Middle frontal gyrus (tissue), 1 donor: ENCODE data around the gene GIPC2.
"Not testable (repeated sequence)": the region's sequence is repeated elsewhere in the genome, so short reads cannot be mapped to it uniquely, and the experiment has no call there.

Experiments
- DNase-seq: peaks from one replicate; pipeline ENCODE4 v3.0.0-alpha.2; 2015; ENCODE audit warnings: low spot score; ENCODE audit errors: extremely low spot score

Gene GIPC2

DNA sequence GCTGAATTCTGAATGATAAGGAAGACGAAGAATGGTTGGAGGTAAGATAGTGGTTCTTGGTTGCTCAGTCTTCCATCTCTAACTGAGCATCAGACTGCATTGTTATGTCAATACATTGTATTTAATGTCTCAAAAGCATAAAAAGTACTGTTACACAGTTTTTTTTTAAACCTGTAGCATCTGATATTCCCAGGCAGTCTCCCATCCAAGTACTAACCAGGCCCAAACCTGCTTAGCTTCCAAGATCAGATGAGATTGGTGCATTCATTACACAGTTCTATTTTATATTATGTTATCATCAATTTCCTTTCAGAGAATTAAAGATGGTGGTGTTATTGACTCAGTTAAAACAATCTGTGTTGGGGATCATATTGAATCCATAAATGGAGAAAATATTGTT lies 48.9 kb downstream of the GIPC2 start:
- DNase-seq = no peak

DNA sequence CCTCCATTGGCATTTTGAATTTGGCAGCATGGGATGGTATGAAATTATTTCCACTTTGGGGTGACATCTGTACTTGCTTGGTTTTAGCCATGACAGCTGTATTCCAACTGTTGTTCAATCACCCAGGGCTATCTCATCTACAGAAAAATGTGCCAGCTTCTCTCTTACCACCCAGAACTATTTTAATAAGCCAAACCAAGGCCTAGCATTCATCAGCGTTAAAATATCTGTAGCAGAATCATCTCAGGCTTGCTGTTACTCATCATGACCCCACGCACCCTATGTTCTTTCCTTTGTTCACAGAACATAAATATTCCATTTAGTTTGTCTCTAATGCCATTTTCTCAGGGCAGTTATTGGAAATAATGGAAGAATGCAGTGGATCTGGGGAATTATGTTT lies 49.8 kb downstream of the GIPC2 start:
- DNase-seq = no peak

DNA sequence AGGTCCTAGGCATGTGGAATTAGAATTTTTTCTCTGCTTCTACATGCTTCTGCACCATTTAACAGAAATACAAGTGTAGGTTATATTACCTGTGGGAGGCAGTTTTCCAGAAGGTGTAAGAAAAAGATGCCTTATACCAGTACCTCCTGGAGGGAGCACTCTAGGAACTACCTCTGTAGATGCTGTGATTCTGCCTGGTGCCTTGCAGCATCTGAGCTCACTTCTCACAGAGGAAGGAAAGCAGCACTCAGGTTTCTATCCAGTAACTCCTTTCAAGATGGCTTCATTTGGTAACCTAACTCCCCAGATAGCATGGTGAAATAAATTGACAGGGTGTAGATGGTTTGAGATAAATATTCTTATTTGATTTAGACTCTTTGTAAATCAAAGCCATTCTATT lies 50.3 kb downstream of the GIPC2 start:
- no peak for DNase-seq

DNA sequence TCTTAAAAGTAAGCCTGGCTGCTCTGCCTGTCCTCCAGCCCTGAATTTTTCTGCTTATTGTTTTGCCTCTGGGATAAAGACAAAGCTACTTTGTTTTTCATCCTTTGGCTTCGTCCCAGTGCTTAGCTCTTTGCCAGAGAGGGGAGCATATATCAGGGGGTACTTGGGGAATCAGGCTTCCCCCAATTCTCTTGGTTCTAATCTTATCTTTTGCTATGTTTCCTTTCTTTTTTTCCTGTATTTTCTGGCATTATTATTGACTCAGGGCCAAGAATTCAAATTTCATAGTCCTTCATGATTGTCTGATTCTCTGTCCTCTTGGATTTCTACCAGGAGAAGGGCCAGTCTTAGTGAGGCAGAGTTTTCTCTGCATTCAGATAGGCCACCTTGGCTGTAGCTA lies 51.2 kb downstream of the GIPC2 start:
- peak; percentile 27 for DNase-seq

DNA sequence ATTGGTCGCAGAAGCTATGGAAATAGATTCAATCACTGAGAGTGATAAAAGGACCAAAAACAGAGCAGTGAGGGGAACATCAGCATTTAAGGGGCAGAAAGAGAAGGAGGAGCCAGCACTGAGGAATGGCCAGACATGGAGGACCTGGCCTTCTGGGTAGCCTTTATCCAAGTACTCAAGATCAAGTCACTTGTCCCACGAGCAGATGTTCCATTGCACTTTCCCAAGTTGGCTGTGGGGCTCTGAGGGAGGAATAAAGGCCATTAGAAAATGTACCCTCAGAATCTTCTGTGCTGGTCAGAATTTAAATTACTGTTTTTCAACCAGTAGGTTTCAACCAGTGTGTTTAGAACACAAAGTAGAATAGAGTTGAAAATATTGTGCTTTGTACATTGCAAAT lies 55.3 kb downstream of the GIPC2 start:
- DNase-seq = no peak

DNA sequence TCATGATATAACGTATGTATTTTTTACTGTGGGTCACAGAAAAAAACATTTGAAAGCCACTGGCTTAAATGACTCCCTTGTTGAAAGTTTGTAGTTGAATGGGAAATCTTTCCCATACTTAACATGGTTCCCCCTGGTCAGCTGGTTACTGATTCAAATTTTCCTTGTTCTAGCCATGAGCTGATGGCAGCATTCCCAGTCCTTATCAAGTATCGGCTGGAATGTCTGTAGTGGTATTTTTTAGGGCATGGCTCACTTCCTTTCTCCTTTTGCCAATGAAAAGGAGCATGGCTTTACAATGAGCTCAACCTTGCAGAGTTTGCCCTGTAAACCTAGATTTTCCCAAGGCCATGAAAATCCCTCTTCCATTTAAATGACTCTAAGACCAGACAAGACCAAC lies 55.7 kb downstream of the GIPC2 start:
- DNase-seq = no peak

DNA sequence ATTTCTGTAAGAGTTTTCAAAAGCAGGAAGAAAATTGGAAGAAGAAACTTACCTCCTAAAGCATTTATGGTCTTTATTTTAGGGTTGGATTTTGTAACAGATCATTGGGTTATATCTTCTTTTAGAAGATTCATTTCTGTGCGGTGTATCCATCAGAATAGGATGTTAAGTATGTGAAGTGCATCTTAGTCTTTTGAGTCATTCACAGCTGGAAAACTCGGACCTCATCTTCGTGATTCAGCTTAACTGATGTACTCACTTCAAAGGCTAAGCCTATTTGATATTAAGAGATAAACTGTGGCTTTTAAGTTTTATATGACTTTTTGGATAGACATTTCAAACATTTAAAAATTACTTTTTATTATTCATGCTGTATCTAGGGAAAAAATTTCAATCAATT lies 56.3 kb downstream of the GIPC2 start:
- DNase-seq = no peak

DNA sequence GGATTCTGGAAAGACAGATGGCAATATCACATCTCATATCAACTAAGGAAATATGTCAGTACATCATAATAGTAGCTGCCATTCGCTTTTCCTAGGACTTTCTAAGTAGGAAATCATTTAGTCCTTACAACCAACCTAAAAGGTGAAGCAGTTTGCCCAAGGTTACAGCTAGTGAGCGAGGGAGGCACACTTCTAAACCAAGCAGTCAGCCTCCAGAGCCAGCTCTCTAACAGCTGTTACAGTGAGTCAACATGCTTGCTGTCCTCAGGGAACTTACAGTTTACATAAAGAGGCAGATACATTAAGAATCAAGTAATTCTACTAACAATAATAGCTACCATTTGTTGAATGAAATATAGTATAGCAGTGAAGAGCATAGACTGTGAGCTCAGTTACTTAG lies 57.1 kb downstream of the GIPC2 start:
- DNase-seq = no peak

DNA sequence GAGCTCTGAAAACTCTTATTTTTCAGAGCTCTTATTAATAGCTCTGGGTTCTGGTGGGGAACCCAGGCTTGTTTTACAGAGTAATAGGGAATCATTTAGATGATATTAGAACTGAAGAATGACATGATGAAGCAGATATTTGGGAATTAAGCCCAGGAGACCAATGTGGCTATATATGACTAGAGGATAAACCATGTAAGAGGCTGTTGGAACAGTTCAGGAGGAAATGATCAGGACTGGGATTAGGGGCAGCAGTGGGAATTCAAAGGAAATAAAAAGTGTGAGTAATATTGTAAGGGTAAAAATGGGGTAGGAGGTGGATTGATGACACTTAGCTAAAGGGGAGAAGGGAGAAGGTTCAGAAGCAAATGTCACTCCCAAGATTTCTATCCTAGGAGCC lies 58.6 kb downstream of the GIPC2 start:
- DNase-seq = no peak

DNA sequence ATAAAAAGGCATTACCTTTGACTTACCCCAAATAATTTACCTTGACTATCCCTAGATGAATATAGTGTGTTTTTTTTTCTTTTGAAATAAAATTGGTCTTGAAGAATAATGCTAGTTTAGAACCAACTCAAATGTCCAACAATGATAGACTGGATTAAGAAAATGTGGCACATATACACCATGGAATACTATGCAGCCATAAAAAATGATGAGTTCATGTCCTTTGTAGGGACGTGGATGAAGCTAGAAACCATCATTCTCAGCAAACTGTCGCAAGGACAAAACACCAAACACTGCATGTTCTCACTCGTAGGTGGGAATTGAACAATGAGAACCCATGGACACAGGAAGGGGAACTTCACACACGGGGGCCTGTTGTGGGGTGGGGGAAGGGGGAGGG lies 63.9 kb downstream of the GIPC2 start:
- DNase-seq = not testable (repeated sequence)

DNA sequence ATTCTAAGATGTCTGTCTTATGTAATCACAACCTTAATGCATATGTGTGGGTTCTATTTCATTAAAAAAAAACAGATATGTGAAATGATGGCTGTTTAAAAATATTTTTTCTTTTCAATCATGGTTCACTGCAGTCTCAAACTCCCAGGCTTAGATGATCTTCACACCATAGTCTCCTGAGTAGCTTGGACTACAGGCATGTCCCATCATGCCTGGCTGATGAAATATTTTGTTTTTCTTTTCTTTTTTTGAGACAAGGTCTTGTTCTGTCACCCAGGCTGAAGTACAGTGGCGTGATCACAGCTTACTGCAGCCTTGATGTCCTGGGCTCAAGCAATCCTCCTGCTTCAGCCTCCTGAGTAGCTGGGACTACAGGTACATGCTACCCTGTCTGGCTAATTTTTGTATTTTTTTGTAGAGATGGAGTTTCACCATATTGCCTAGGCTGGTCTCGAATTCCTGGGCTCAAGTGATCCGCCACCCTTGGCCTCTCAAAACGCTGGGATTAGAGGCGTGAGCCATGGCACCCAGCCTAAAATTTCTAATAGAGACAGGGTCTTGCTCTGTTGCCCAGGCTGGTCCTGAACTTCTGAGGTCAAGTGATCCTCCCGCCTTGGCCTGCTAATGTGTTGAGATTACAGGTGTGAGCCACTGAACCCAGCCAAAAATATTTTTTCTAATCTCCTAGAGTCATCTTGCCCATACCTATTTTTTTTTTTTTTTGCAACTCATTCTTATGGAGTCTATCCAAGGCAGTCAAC lies 67.6 kb downstream of the GIPC2 start:
- DNase-seq = no peak

DNA sequence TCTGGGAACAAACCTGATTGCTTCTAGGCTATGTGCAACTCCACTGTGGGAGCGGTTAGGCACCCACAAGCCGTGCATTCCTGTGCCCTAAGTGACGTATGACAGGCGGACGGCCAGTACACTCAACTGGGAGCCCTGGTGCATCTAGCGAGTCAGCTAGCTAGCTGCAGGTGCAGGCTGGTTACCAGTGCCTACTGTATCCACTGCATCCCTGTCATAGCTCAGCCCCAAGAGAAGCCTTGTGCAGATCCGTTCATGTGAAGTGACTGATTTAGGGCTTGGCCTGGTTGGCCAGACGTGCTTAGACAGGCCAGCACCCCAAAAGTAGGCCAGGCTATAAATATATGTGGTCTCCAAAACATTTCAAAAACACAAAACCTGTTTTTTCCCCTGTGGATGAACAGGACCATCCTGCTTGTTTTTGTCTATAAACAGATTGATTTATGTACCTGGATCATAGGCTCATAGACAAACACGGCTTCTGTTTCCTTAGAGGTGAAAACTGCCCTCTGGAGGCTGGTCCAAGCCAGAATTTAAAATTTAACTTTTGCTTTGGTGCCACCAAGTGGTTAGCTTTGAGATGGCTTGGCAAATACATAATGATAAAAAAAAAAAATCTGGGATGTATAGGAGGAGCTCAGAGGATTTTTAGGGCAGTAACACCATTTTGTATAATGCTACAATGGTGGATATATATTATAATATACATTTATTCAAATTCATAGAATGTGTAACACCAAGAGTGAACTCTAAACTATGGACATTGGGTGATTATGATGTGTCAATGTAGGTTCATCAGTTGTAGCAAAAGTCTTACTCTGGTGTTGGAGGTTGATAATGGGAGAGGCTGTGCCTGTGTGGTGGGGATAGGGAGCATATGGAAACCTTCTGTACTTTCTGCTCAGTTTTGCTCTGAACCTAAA lies 68.5 kb downstream of the GIPC2 start:
- peak; percentile 71 for DNase-seq

DNA sequence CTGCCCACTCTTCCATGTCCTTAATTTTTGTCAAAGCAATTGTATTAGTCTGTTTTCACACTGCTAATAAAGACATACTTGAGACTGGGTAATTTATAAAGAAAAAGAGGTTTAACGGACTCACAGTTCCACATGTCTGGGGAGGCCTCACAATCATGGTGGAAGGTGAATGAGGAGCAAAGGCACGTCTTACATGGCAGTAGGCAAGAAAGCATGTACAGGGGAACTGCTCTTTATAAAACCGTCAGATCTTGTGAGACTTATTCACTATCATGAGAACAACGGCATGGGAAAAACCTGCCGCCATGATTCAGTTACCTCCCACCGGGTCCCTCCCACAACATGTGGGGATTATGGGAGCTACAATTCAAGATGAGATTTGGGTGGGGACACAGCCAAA lies 74.7 kb downstream of the GIPC2 start:
- DNase-seq = not testable (repeated sequence)

DNA sequence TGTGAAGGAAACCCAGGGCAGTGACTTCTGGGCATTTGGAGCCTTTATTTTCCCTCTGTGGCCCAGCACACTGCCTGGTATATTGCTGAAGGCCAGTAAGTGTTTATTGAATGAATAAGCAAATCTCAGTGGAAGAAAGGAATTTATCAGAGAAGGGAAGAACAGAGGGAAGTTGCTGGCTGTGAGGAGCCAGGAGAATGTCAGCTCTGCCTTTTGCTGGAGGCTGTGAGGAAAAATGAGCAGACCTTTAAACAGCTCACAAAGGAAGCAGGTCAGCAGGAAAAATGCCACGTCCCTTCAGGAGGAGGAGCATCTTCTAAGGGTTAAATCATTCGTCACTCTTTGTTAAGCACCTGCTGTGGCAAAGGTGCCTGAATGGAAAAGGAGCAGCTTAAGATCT lies 75.9 kb downstream of the GIPC2 start:
- DNase-seq = no peak

DNA sequence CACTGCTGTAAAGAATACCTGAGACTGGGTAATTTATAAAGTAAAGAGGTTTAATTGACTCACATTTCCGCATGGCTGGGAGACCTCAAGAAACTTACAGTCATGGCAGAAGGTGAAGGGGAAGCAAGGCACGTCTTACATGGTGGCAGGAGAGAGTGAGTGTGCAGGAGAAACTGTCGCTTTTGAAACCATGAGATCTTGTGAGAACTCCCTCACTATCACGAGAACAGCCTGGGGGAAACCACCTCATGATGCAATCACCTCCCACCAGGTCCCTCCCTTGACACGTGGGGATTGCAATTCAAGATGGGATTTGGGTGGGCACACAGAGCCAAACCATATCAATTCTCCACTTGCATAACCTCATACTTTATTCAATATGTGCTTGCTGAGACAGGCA lies 76.6 kb downstream of the GIPC2 start:
- DNase-seq = no peak

DNA sequence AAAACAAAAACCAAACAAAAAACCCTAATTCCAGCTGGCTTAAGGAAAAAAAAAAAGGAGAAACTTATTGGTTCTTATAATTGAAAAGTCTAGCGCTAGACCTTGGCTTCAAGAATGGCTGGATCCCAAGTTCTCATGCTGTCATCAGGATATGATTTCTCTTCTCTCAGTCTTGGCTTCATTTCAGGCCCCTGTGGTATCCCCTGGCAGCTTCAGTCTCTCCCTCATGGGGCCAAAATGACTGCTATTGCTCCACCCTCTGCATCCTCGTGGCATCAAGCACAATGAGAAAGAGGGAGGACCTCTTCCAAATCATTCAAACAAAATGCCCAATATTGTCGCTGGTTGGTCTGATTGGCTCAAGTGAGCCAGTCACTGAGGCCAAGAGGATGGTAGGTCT lies 80.7 kb downstream of the GIPC2 start:
- DNase-seq = no peak

DNA sequence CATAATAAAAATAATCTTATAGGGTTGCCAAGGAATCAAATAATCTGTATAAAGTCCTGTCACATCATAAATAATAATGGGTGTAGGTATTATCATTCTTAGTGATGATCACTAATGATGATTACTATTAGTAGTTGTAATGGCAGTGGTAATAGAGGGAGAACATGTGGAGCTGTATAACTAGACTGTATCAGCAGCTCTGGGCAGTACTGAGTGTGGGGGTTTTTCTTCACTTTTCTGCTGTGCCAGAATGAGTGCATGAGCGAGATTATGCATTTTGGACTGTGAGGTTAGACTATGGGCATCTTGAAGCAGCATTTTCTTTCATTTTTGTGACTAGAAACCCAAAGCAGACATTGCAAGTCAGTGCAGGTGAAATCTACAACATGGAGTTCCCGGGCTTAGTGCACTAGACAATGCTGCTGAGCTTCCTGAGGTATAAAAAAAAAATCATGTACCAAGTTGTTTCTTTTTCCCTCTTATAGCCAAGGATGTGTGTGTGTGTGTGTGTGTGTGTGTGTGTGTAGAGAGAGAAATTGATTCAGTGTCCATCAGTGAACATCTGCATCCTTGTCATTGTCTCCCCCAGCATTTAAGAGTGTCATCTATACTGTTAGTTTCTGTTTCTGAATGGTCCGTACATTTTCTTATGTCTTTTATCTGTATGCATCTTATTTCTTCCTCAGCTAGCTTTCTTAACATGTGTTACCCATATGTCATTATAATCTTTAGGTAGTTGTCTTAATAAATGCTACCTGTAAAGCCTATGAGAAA lies 86.6 kb downstream of the GIPC2 start:
- no peak for DNase-seq

DNA sequence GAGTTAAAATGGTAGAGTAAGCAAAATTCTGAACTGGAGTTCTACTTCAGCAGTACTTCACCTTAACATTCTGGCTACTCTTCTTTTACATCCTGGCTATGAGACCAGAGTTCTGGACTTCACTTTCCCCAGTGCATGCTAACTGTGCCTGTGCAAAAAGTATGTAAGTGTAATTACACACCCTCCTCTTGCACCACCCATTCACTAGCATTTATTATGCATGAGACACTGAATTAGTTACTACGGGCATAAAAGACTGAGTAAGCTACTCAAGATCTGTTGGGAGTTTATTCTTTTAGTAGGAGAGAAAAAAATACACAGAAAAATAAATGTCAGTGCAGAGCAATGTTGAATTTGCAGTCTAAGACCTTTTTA lies 87.2 kb downstream of the GIPC2 start:
- DNase-seq = no peak

DNA sequence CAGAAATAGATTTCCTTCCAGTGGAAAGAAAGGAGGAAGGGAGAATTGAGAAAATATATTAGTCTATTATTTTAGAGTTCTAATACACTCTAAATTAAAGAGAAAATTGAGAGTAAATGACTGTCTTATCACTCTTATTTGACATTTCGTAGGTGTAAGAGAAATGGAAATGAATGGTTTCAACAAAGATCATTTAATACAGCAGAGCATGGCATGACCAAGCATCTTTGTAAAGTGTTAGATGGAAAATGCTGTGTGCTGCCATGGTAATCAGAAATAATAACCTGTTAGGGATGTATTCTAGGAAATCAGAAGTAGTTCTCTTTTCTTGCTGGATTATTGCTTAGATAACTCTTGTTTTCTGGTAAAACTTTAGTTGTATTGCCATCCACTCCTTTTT lies 90.9 kb downstream of the GIPC2 start:
- no peak for DNase-seq

DNA sequence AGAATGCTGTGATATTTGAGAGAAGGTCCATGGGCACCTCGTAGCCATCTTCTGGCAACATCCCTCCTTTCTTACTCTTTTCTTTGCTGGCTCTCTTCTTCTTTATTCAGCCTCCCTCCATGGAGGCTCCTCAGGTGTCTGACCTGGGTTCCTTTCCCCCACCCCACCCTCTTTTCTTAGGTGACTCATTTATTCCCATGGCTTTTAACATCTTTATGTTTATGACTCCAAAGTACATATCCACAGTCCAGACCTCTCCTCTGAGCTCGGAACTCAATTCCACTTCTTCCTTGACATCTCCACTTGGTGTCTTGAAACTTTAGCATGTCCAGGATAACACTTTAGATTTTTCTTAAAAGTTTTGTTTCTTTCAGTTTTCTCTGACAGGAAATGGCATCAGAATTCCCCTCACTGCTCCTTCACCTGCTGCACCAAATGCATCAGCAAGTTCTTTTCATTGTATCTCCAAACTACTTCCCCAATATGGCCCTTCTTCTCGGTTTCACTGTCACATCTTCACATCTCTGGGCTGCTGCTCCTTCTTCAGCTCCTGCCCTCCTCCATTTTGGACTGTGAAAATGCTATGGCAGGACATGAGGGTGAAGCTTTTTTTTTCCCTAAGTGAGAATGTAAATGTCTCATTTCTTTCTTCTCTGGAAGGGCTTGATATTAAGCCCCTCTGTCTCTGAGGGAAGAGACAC lies 95.9 kb downstream of the GIPC2 start:
- DNase-seq = no peak

DNA sequence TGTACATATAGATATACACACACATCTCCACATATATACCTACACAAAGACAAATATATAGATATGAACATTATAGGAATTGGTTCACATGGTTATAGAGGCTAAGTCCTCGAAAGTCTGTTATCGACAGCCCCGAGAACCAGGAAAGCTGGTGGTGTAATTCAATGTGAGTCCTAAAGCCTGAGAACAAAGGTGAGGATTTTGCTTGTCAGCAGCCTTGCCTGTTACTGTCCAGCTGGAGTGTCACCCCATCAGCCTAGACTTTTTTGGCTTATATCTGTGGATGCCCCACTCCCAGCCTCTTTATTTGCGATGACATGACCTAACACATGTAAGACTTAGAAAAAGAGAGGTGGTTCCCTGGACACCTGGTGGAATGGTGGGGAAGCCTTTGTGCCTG lies 97.0 kb downstream of the GIPC2 start:
- no peak for DNase-seq
